Cardiac muscle cell (in vitro differentiated cells and primary cell): ENCODE measurements around the gene ARSD. TPM values are rescaled to one million over a fixed set of nuclear protein-coding genes. Genes with fewer than 3 reads are reported as not detected.
A peak's percentile ranks its signal among the peaks of the same experiment; 100 is the strongest.
"Not testable (repeated sequence)": the region's sequence is repeated elsewhere in the genome, so short reads cannot be mapped to it uniquely, and the experiment has no call there.

Experiments used
- DNase-seq, 2 donors: peaks; one replicate each; pipeline versions ENCODE4 v3.0.0 to v3.0.0-alpha.2; 2010 to 2017; ENCODE audit warnings: low read depth in 1 of 2, low spot score in 1 of 2
- H3K27ac ChIP-seq: fragments of 200-600 bp; sonication (generic); 2 replicates; pipeline ENCODE4 v1.5.1; 2016
- H3K27me3 ChIP-seq: fragments of 200-600 bp; sonication (generic); 2 replicates; pipeline ENCODE4 v1.6.0; 2016; ENCODE audit warnings: control low read depth
- H3K36me3 ChIP-seq: fragments of 200-600 bp; sonication (generic); 2 replicates; pipeline ENCODE4 v1.5.1; 2016; ENCODE audit warnings: control low read depth
- H3K4me1 ChIP-seq: fragments of 200-600 bp; sonication (generic); 2 replicates; pipeline ENCODE4 v1.8.1; 2017; ENCODE audit warnings: low read depth, mild to moderate bottlenecking, mixed run types
- H3K4me3 ChIP-seq: fragments of 200-600 bp; sonication (generic); 2 replicates; pipeline ENCODE4 v1.5.1; 2016; ENCODE audit warnings: mild to moderate bottlenecking
- H3K9me3 ChIP-seq: fragments of 200-600 bp; sonication (generic); 2 replicates; pipeline ENCODE4 v1.5.1; 2017; ENCODE audit warnings: low read depth, mild to moderate bottlenecking, control low read depth
- polyA plus RNA-seq: library from polyadenylated mRNA; unstranded; fragments of >200 nt; fragmentation: Nextera tagmentation; extraction: Ambion mirVana; gene quantifications from 2 replicates; pipeline ENCODE4 v1.2.1, GENCODE V29; 2016
- total RNA-seq: library from RNA; depleted of rRNA; stranded (reverse); fragments of >200 nt; gene quantifications from 2 replicates; pipeline ENCODE4 v1.2.3, GENCODE V29; 2016
- TF ChIP-seq, protein P1 (sequence below): IDR thresholded peaks from 2 replicates; pipeline ENCODE4 v1.5.1; 2012; ENCODE audit warnings: low read depth, mild to moderate bottlenecking, low read length

ARSD gene
- total and polyA plus RNA-seq, 2 experiments from 2014 or later = 29.7 to 32.7 TPM

- Histone ChIP-seq H3K9me3 (no peaks in the 10 kb centered on the region), H3K4me1 (peaks cover 8% of the 10 kb centered on the region), H3K27ac (peak overlapping the region; percentile 50), H3K27me3 (no peaks in the 10 kb centered on the region), H3K36me3 (no peaks in the 10 kb centered on the region), H3K4me3 (no peak overlapping the region)
- TF ChIP-seq, protein P1, sequence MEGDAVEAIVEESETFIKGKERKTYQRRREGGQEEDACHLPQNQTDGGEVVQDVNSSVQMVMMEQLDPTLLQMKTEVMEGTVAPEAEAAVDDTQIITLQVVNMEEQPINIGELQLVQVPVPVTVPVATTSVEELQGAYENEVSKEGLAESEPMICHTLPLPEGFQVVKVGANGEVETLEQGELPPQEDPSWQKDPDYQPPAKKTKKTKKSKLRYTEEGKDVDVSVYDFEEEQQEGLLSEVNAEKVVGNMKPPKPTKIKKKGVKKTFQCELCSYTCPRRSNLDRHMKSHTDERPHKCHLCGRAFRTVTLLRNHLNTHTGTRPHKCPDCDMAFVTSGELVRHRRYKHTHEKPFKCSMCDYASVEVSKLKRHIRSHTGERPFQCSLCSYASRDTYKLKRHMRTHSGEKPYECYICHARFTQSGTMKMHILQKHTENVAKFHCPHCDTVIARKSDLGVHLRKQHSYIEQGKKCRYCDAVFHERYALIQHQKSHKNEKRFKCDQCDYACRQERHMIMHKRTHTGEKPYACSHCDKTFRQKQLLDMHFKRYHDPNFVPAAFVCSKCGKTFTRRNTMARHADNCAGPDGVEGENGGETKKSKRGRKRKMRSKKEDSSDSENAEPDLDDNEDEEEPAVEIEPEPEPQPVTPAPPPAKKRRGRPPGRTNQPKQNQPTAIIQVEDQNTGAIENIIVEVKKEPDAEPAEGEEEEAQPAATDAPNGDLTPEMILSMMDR = no peak
- no peak for DNase-seq
These were observed 33.2 kb upstream of the ARSD start for GRCh38 chrX:2962381-2962780.

- TF ChIP-seq, protein P1 = no peak
- no peak for DNase-seq
- no peaks in the 10 kb centered on the region for H3K36me3 ChIP-seq
- no peaks in the 10 kb centered on the region for H3K27me3 ChIP-seq
- no peak overlapping the region for H3K27ac ChIP-seq
- H3K4me3 ChIP-seq = no peak overlapping the region
- peaks cover 8% of the 10 kb centered on the region for H3K4me1 ChIP-seq
- no peaks in the 10 kb centered on the region for H3K9me3 ChIP-seq
These were observed 31.8 kb upstream of the ARSD start for GRCh38 chrX:2960861-2961515.

GRCh38 chrX:2958199-2958598 is 29.1 kb upstream of the ARSD start:
- TF ChIP-seq, protein P1 = no peak
- no peaks in the 10 kb centered on the region for H3K9me3 ChIP-seq
- no peaks in the 10 kb centered on the region for H3K36me3 ChIP-seq
- no peak overlapping the region for H3K4me3 ChIP-seq
- H3K27ac ChIP-seq = no peak overlapping the region
- no peaks in the 10 kb centered on the region for H3K27me3 ChIP-seq
- DNase-seq = no peak
- H3K4me1 ChIP-seq = no peaks in the 10 kb centered on the region

GRCh38 chrX:2955838-2956237 is 26.7 kb upstream of the ARSD start:
- Histone ChIP-seq H3K36me3 (no peaks in the 10 kb centered on the region), H3K9me3 (no peaks in the 10 kb centered on the region), H3K27ac (no peak overlapping the region), H3K4me1 (no peaks in the 10 kb centered on the region), H3K27me3 (no peaks in the 10 kb centered on the region), H3K4me3 (no peak overlapping the region)
- no peak for DNase-seq
- TF ChIP-seq, protein P1 = no peak

GRCh38 chrX:2955281-2955680 is 26.1 kb upstream of the ARSD start:
- Histone ChIP-seq H3K9me3 (no peaks in the 10 kb centered on the region), H3K27ac (no peak overlapping the region), H3K36me3 (no peaks in the 10 kb centered on the region), H3K27me3 (no peaks in the 10 kb centered on the region), H3K4me3 (no peak overlapping the region), H3K4me1 (no peaks in the 10 kb centered on the region)
- TF ChIP-seq, protein P1 = no peak
- DNase-seq = no peak

DNA sequence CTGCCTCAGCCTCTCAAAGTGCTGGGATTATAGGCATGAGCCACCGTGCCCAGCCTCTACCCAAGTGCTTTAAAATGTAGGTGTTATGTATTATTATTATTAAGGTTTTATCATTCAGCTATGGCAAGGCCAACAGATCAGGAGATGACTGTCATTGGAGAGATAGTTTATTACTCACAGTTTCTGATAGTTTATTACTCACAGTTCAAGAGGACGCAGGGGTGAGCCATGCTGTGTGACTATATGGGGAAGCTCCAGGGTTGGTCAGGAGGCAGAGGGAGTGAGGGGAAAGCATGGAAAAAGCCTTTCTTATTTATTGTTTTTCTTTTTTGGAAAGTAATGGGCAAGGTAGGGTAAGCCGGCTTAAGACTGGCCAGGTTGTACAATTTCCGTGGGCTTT is 25.4 kb upstream of the ARSD start:
- no peaks in the 10 kb centered on the region for H3K9me3 ChIP-seq
- no peaks in the 10 kb centered on the region for H3K4me1 ChIP-seq
- H3K27ac ChIP-seq = no peak overlapping the region
- no peak overlapping the region for H3K4me3 ChIP-seq
- no peak for DNase-seq
- no peaks in the 10 kb centered on the region for H3K36me3 ChIP-seq
- TF ChIP-seq, protein P1 = no peak
- H3K27me3 ChIP-seq = no peaks in the 10 kb centered on the region

- DNase-seq, H3K4me1 ChIP-seq, H3K27ac ChIP-seq, H3K4me3 ChIP-seq, H3K36me3 ChIP-seq, H3K9me3 ChIP-seq, H3K27me3 ChIP-seq: not testable (repeated sequence)
These were observed 8.8 kb upstream of the ARSD start for GRCh38 chrX:2937942-2938341.
